Heart left ventricle (tissue), 16 donors: ENCODE measurements around the gene CTSW. TPM values are rescaled to one million over a fixed set of nuclear protein-coding genes. Genes with fewer than 3 reads are reported as not detected.

Experiments used
- ATAC-seq, 4 donors: fragments of 200-7000 bp; cut with Tn5 transposase; one replicate each; pipeline ENCODE4 v1.9.1; 2020 to 2022; ENCODE audit warnings: moderate library complexity in 4 of 4, mild to moderate bottlenecking in 3 of 4, moderate number of reproducible peaks in 1 of 4
- DNase-seq, 5 donors: peaks; one replicate each; pipeline ENCODE4 v3.0.0-alpha.2; 2020
- H3K27ac ChIP-seq, 12 donors: fragments of 200-600 bp; sonication (generic) in 4 of 12; one replicate each; pipeline versions ENCODE4 v1.5.0 to v1.8.0; 2016 to 2022; ENCODE audit warnings: mild to moderate bottlenecking in 2 of 12
- H3K27me3 ChIP-seq, 9 donors: fragments of 200-600 bp; sonication (generic) in 2 of 9; one replicate each; pipeline versions ENCODE4 v1.5.1 to v1.8.0; 2016 to 2022; ENCODE audit warnings: mild to moderate bottlenecking in 3 of 9
- H3K36me3 ChIP-seq, 9 donors: fragments of 200-600 bp; sonication (generic) in 2 of 9; one replicate each; pipeline versions ENCODE4 v1.5.0 to v1.8.0; 2018 to 2022; ENCODE audit warnings: mild to moderate bottlenecking in 2 of 9
- H3K4me1 ChIP-seq, 12 donors: fragments of 200-600 bp; sonication (generic) in 4 of 12; one replicate each; pipeline versions ENCODE4 v1.5.0 to v1.8.0; 2016 to 2022; ENCODE audit warnings: mild to moderate bottlenecking in 3 of 12
- H3K4me3 ChIP-seq, 12 donors: fragments of 200-600 bp; sonication (generic) in 4 of 12; one replicate each; pipeline versions ENCODE4 v1.5.0 to v1.8.0; 2017 to 2022; ENCODE audit warnings: mild to moderate bottlenecking in 9 of 12, moderate library complexity in 4 of 12
- H3K9me3 ChIP-seq, 12 donors: fragments of 200-600 bp; sonication (generic) in 4 of 12; one replicate each; pipeline versions ENCODE4 v1.5.0 to v1.8.0; 2016 to 2022; ENCODE audit warnings: mild to moderate bottlenecking in 1 of 12
- POLR2A ChIP-seq, 2 donors: fragments of 450-650 bp; IDR thresholded peaks; one replicate each; pipeline ENCODE4 v1.6.1; 2017; ENCODE audit warnings: antibody characterized with exemption in 2 of 2, mild to moderate bottlenecking in 2 of 2, moderate library complexity in 2 of 2
- whole genome bisulfite sequencing, 4 donors: extraction: QIAGEN DNeasy Blood & Tissue Kit in 2 of 4; methylation state at CpG; one replicate each; pipeline versions ENCODE4 v1.1.5 to v1.1.7; 2013 to 2018; 5-methylcytosine and 5-hydroxymethylcytosine counted together
- intact Hi-C, 10 donors: fragments of 100-400 bp; cut with DNase I; formaldehyde crosslinking; loops; one replicate each; pipeline versions ENCODE4 v1.11.1 to v1.14.2; 2022
- polyA plus RNA-seq, 2 donors: library from polyadenylated mRNA; stranded (reverse); fragments of 200-250 nt; gene quantifications; one replicate each; pipeline ENCODE4 v1.2.3, GENCODE V29; 2013
- total RNA-seq, 9 donors: library from RNA; depleted of rRNA in 2 of 9; stranded (reverse); fragments of >200 nt in 2 of 9; fragmentation: NEBNext Ultra II Directional in 3 of 9; extraction: Animal tissue kit (Norgen Biotek cat#: 25700) in 3 of 9; gene quantifications; one replicate each; pipeline versions ENCODE4 v1.1.0 to v1.2.4, GENCODE V29; 2016 to 2023
- TF ChIP-seq, protein P1 (sequence below), 12 donors: fragments of 200-600 bp; sonication (generic) in 4 of 12; IDR thresholded peaks; one replicate each; pipeline versions ENCODE4 v1.5.0 to v1.8.0; 2018 to 2022; ENCODE audit warnings: antibody characterized with exemption in 12 of 12, mild to moderate bottlenecking in 5 of 12
- donor health status: ischemic (EF 13 %, LVEDD 7.1; RV severe dilation, severe dysfunction).
- donor health status: healthy with polysubstance abuse.
- donor health status: DM: no; HTN: yes; CAD: no.
- donor health status: DM: no; HTN: no; CAD: no.
- donor health status: ischemic (EF 25% LVEDD 6.9; RV normal size, moderate dysfunction).
- donor health status: ischemic (EF 25% LVEDD 5.7; RV mildly dilated, moderate dysfunction).
- donor health status: healthy.
- donor health status: DM: yes; HTN: yes; CAD: no.
- donor health status: ischemic (EF 35%, LVEDD 5.7; RV mildly dilated, moderate dysfunction).
- donor health status: nonischemic (EF 11% LVEDD 7.7; RV severe dilation, severe dysfunction).
- donor health status: DM: yes; HTN: yes; CAD: no.
- donor health status: PGD.
- donor health status: ischemic (EF 29% LVEDD 5.4; RV normal size, mild dysfunction).
- donor health status: nonischemic (EF 23%, LVEDD 6.1; RV moderate dilation, normal function).

The CTSW gene
- total and polyA plus RNA-seq, 11 donors, result 0.16 to 9.4 (median 0.84) TPM; not detected in 1

DNA sequence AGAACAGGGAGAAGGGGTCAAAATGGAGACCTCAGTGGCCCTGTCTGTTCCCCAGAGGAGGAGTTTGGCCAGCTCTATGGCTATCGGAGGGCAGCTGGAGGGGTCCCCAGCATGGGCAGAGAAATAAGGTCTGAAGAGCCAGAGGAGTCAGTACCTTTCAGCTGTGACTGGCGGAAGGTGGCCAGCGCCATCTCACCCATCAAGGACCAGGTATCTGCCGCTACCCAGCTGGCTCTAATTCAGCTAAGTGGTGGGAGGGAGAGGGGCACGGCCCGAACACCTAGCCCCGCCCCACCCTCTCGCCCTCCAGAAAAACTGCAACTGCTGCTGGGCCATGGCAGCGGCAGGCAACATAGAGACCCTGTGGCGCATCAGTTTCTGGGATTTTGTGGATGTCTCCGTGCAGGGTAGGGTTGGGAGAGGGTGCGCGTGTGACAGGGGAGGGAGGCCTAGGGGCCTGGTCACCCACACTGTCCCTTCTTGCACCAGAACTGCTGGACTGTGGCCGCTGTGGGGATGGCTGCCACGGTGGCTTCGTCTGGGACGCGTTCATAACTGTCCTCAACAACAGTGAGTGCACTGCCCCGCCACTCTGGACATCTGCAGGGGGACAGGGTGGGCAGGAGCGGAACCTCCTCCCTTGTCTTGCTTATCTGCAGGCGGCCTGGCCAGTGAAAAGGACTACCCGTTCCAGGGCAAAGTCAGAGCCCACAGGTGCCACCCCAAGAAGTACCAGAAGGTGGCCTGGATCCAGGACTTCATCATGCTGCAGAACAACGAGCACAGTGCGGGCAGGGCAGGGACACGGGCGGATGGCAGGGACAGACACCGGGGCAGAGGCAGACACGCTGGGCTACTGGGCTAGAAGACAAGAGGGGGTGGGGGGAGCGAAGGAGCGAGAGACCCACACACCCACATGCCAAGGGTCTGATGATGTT, 2.8 kb downstream of the CTSW start:
- H3K4me1 ChIP-seq, result peaks cover under 1 to 26% (median 13%) of the 10 kb centered on the region in 12 donors
- no peak for ATAC-seq
- no peak overlapping the region for H3K27ac ChIP-seq
- intact Hi-C loops, result loop anchor here in 5 of 10 donors (5.0 to 10.0 kb wide), 3 partner anchors 40 to 105 kb away; no protein-coding TSS in a partner anchor
- H3K4me3 ChIP-seq, result no peak overlapping the region
- H3K9me3 ChIP-seq, result no peaks in the 10 kb centered on the region
- DNase-seq, result peak in 1 of 5 donors; percentile 40
- no peaks in the 10 kb centered on the region for H3K27me3 ChIP-seq
- no peak for TF ChIP-seq POLR2A (IDR thresholded peaks at IDR 0.05)
- TF ChIP-seq, protein P1, sequence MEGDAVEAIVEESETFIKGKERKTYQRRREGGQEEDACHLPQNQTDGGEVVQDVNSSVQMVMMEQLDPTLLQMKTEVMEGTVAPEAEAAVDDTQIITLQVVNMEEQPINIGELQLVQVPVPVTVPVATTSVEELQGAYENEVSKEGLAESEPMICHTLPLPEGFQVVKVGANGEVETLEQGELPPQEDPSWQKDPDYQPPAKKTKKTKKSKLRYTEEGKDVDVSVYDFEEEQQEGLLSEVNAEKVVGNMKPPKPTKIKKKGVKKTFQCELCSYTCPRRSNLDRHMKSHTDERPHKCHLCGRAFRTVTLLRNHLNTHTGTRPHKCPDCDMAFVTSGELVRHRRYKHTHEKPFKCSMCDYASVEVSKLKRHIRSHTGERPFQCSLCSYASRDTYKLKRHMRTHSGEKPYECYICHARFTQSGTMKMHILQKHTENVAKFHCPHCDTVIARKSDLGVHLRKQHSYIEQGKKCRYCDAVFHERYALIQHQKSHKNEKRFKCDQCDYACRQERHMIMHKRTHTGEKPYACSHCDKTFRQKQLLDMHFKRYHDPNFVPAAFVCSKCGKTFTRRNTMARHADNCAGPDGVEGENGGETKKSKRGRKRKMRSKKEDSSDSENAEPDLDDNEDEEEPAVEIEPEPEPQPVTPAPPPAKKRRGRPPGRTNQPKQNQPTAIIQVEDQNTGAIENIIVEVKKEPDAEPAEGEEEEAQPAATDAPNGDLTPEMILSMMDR (IDR thresholded peaks at IDR 0.05), result no peak
- 90 to 94% (median 92%) methylated on average over 27 to 30 of the region's 30 CpGs for WGBS, 4 donors
- peaks cover 0 to 53% (median 43%) of the 10 kb centered on the region in 9 donors for H3K36me3 ChIP-seq

- Histone ChIP-seq H3K27ac (no peak overlapping the region), H3K4me3 (no peak overlapping the region), H3K9me3 (no peaks in the 10 kb centered on the region), H3K4me1 (peaks cover 5 to 33% (median 18%) of the 10 kb centered on the region in 12 donors), H3K27me3 (no peaks in the 10 kb centered on the region), H3K36me3 (peaks cover 0 to 54% (median 43%) of the 10 kb centered on the region in 9 donors)
- WGBS, 4 donors, result 94 to 95% (median 94%) methylated on average over 12 to 13 of the region's 13 CpGs
- ATAC-seq, result no peak
- TF ChIP-seq, protein P1 (IDR thresholded peaks at IDR 0.05), result no peak
- no peak for TF ChIP-seq POLR2A (IDR thresholded peaks at IDR 0.05)
- peak in 1 of 5 donors; percentile 32 for DNase-seq
- intact Hi-C loops, result loop anchor here in 5 of 10 donors (5.0 to 10.0 kb wide), 3 partner anchors 39 to 104 kb away; no protein-coding TSS in a partner anchor
Observed at GRCh38 chr11:65883058-65883761, 3.6 kb downstream of the CTSW start.

DNA sequence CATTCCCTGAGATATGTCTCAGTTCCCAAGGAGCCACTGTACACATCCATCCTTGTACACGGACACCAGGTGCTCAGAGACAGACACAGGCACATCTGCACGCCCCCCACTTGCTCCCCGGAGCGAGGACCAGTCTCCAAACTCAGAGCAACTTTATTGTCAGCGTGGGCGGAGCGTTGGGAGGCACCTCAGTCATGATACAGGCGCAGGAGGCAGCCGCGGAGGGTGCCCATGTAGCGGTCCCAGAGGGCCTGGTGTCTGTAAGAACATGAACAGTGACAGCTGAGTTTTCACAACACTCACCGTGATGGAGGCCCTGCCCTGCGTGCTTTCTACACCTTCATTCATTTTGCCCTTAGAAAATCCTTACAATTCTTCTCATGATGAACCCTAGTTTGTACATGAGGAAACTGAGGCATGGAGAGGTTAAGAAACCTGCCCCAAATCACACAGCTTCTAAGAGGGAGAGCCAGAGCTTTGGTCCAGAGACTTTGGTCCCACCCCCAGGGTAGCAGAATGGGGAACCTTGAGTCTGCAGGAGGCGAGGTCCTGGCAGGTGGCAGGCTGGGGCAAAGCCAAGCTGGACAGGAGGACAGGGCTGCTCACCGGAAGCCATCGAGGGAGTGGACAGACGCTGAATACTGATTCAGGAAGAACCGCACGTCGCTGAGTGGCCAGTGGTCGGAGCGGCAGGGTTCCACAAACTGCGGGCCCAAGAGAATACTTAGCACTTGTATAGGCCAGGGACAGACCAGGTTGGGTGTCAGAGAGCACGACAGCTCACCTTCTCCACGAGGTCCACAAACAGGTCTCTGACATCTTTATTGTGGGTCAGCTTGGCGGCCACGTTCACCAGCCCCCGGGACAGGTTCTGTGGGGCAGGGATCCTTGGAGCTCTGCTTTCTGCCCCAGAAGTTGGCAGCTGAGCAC, 4.4 kb downstream of the CTSW start:
- no peaks in the 10 kb centered on the region for H3K27me3 ChIP-seq
- peaks cover 0 to 54% (median 43%) of the 10 kb centered on the region in 9 donors for H3K36me3 ChIP-seq
- DNase-seq (peak in 1 of 5 donors; percentile 48), ATAC-seq (no peak)
- no peaks in the 10 kb centered on the region for H3K9me3 ChIP-seq
- TF ChIP-seq, protein P1 (IDR thresholded peaks at IDR 0.05), result no peak
- no peak for TF ChIP-seq POLR2A (IDR thresholded peaks at IDR 0.05)
- H3K27ac ChIP-seq, result peak overlapping the region in 1 of 12 donors; percentile 17
- peaks cover 5 to 39% (median 21%) of the 10 kb centered on the region in 12 donors for H3K4me1 ChIP-seq
- H3K4me3 ChIP-seq, result no peak overlapping the region
- intact Hi-C loops, result loop anchor here (2.0 to 10.0 kb wide), 4 partner anchors 38 to 105 kb away; no protein-coding TSS in a partner anchor
- WGBS, 4 donors, result 79 to 83% (median 81%) methylated on average over 28 of the region's 28 CpGs
